Mucosa of stomach (tissue), 1 donor: Measurements from ENCODE around the gene ATG2B.

Experiments
- H3K27me3 ChIP-seq: one replicate; pipeline ENCODE4 v1.7.0; 2013; ENCODE audit warnings: mild to moderate bottlenecking, low read length; ENCODE audit not compliant: control insufficient read depth, insufficient read depth
- H3K36me3 ChIP-seq: one replicate; pipeline ENCODE4 v1.7.0; 2013; ENCODE audit warnings: low read length; ENCODE audit not compliant: control insufficient read depth, insufficient read depth
- H3K4me1 ChIP-seq: one replicate; pipeline ENCODE4 v1.7.0; 2013; ENCODE audit warnings: mild to moderate bottlenecking, low read length; ENCODE audit not compliant: control insufficient read depth, insufficient read depth
- H3K4me3 ChIP-seq: one replicate; pipeline ENCODE4 v1.7.0; 2013; ENCODE audit warnings: low read length
- H3K9ac ChIP-seq: one replicate; pipeline ENCODE4 v1.7.0; 2013; ENCODE audit warnings: mild to moderate bottlenecking, low read length, moderate library complexity
- H3K9me3 ChIP-seq: one replicate; pipeline ENCODE4 v1.7.0; 2013; ENCODE audit warnings: mild to moderate bottlenecking, low read length, moderate library complexity; ENCODE audit not compliant: control insufficient read depth
- donor health status: Pancreatic carcinoma.

Gene ATG2B

GRCh38 chr14:96275177-96276112, 87.7 kb downstream of the ATG2B start:
- no peak overlapping the region for H3K4me3 ChIP-seq
- H3K36me3 ChIP-seq: no peaks in the 10 kb centered on the region
- H3K27me3 ChIP-seq: no peaks in the 10 kb centered on the region
- peaks cover 10% of the 10 kb centered on the region for H3K4me1 ChIP-seq
- H3K9me3 ChIP-seq: no peaks in the 10 kb centered on the region
- no peak overlapping the region for H3K9ac ChIP-seq

- Histone ChIP-seq H3K4me3 (no peak overlapping the region), H3K9ac (no peak overlapping the region), H3K36me3 (no peaks in the 10 kb centered on the region), H3K27me3 (no peaks in the 10 kb centered on the region), H3K9me3 (no peaks in the 10 kb centered on the region), H3K4me1 (peaks cover 10% of the 10 kb centered on the region)
Measured at GRCh38 chr14:96274543-96274942, 88.6 kb downstream of the ATG2B start.

- no peaks in the 10 kb centered on the region for H3K9me3 ChIP-seq
- peaks cover 10% of the 10 kb centered on the region for H3K4me1 ChIP-seq
- no peaks in the 10 kb centered on the region for H3K27me3 ChIP-seq
- no peaks in the 10 kb centered on the region for H3K36me3 ChIP-seq
- H3K9ac ChIP-seq: no peak overlapping the region
- no peak overlapping the region for H3K4me3 ChIP-seq
Measured at GRCh38 chr14:96274122-96274521, 89.0 kb downstream of the ATG2B start.

GRCh38 chr14:96273629-96274028, 89.5 kb downstream of the ATG2B start:
- Histone ChIP-seq H3K4me1 (peaks cover 14% of the 10 kb centered on the region), H3K27me3 (no peaks in the 10 kb centered on the region), H3K36me3 (no peaks in the 10 kb centered on the region), H3K9ac (no peak overlapping the region), H3K9me3 (no peaks in the 10 kb centered on the region), H3K4me3 (no peak overlapping the region)

GRCh38 chr14:96272777-96273473, 90.2 kb downstream of the ATG2B start:
- no peak overlapping the region for H3K9ac ChIP-seq
- no peaks in the 10 kb centered on the region for H3K9me3 ChIP-seq
- no peaks in the 10 kb centered on the region for H3K27me3 ChIP-seq
- no peak overlapping the region for H3K4me3 ChIP-seq
- no peaks in the 10 kb centered on the region for H3K36me3 ChIP-seq
- H3K4me1 ChIP-seq: peaks cover 20% of the 10 kb centered on the region

- H3K9me3 ChIP-seq: no peaks in the 10 kb centered on the region
- no peaks in the 10 kb centered on the region for H3K36me3 ChIP-seq
- H3K9ac ChIP-seq: no peak overlapping the region
- H3K4me1 ChIP-seq: peaks cover 20% of the 10 kb centered on the region
- no peaks in the 10 kb centered on the region for H3K27me3 ChIP-seq
- no peak overlapping the region for H3K4me3 ChIP-seq
Measured at GRCh38 chr14:96271421-96271762, 91.7 kb downstream of the ATG2B start.

- Histone ChIP-seq H3K4me3 (no peak overlapping the region), H3K27me3 (no peaks in the 10 kb centered on the region), H3K9me3 (no peaks in the 10 kb centered on the region), H3K4me1 (peaks cover 15% of the 10 kb centered on the region), H3K9ac (no peak overlapping the region), H3K36me3 (no peaks in the 10 kb centered on the region)
Measured at GRCh38 chr14:96270565-96271420, 92.3 kb downstream of the ATG2B start.

GRCh38 chr14:96269359-96269710, 93.8 kb downstream of the ATG2B start:
- H3K9ac ChIP-seq: no peak overlapping the region
- no peak overlapping the region for H3K4me3 ChIP-seq
- H3K4me1 ChIP-seq: peaks cover 14% of the 10 kb centered on the region
- no peaks in the 10 kb centered on the region for H3K36me3 ChIP-seq
- no peaks in the 10 kb centered on the region for H3K27me3 ChIP-seq
- no peaks in the 10 kb centered on the region for H3K9me3 ChIP-seq

- Histone ChIP-seq H3K4me1 (peaks cover 14% of the 10 kb centered on the region), H3K9ac (no peak overlapping the region), H3K4me3 (no peak overlapping the region)
Measured at GRCh38 chr14:96268431-96269358, 94.4 kb downstream of the ATG2B start.

GRCh38 chr14:96267916-96268315, 95.2 kb downstream of the ATG2B start:
- Histone ChIP-seq H3K27me3 (no peaks in the 10 kb centered on the region), H3K36me3 (no peaks in the 10 kb centered on the region), H3K4me1 (peaks cover 14% of the 10 kb centered on the region), H3K9ac (no peak overlapping the region), H3K4me3 (no peak overlapping the region), H3K9me3 (no peaks in the 10 kb centered on the region)

More at GRCh38 chr14:96268431-96269358, 94.4 kb downstream of the ATG2B start:
- no peaks in the 10 kb centered on the region for H3K9me3 ChIP-seq
- no peaks in the 10 kb centered on the region for H3K27me3 ChIP-seq
- no peaks in the 10 kb centered on the region for H3K36me3 ChIP-seq

- H3K9ac ChIP-seq: no peak overlapping the region
- H3K4me3 ChIP-seq: no peak overlapping the region
Measured at GRCh38 chr14:96267336-96267735, 95.8 kb downstream of the ATG2B start.

More at GRCh38 chr14:96267336-96267735, 95.8 kb downstream of the ATG2B start:
- H3K9me3 ChIP-seq: no peaks in the 10 kb centered on the region
- H3K36me3 ChIP-seq: no peaks in the 10 kb centered on the region
- H3K27me3 ChIP-seq: no peaks in the 10 kb centered on the region
- H3K4me1 ChIP-seq: peaks cover 14% of the 10 kb centered on the region
